Transverse colon (tissue), 4 donors: Measurements from ENCODE around the gene MOBP.

Source experiments
- EP300 ChIP-seq: sonication (generic); formaldehyde crosslinking; IDR thresholded peaks from one replicate; pipeline ENCODE4 v1.6.1; 2017; ENCODE audit warnings: antibody characterized with exemption, low read depth
- POLR2A ChIP-seq: fragments of 450-650 bp; IDR thresholded peaks from one replicate; pipeline ENCODE4 v1.6.1; 2016; ENCODE audit warnings: antibody characterized with exemption, mild to moderate bottlenecking, moderate library complexity
- POLR2AphosphoS5 ChIP-seq, 3 donors: sonication (generic); formaldehyde crosslinking; IDR thresholded peaks; one replicate each; pipeline ENCODE4 v1.6.1; 2016; ENCODE audit warnings: antibody characterized with exemption in 3 of 3
- TF ChIP-seq, protein P1 (sequence below), 5 experiments: fragments of 200-600 bp in 3 of 5; fragments of 450-650 bp in 2 of 5; sonication (generic) in 3 of 5; IDR thresholded peaks; 1 replicate in 2 of 5; 2 replicates in 3 of 5; pipeline ENCODE4 v1.5.1; 2016 to 2017; ENCODE audit warnings: antibody characterized with exemption in 5 of 5, inconsistent platforms in 3 of 5, mild to moderate bottlenecking in 2 of 5, moderate library complexity in 1 of 5

DNA sequence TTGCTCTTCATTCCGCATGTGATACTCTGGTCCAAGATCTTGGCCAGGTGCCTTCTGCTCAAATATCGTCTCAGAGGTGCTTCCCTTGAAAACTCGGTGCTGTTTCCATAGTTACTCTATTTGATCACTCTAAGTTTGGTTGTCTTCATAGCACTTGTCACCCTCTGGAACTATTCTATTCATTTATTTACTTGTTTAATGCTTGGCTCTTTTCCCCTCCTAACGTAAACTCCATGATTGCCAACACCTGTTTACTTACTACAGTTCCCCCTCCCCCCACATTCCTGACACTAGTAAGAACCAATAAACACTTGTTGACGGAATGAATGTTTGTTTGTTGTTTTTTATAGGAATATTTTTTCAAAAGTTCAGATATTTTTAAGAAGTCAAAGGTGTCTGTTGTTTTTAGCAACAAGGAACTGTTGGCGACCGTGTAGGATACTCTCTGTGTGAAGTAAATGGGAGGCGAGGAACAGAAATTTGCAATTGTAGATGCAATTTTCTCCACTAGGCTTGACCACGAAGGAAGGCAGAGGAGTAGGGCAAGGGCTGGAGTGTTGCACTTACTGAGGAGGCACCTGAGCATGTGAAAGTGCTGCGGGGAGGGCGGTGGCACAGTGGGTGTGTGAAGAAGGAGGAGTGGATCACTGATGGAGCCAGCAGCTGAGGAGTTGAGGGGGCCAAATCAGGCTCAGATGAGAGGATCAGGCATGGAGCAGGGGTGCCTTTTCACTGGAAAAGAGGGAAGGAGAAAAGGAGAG, 48.4 kb downstream of the MOBP start:
- TF ChIP-seq, protein P1, sequence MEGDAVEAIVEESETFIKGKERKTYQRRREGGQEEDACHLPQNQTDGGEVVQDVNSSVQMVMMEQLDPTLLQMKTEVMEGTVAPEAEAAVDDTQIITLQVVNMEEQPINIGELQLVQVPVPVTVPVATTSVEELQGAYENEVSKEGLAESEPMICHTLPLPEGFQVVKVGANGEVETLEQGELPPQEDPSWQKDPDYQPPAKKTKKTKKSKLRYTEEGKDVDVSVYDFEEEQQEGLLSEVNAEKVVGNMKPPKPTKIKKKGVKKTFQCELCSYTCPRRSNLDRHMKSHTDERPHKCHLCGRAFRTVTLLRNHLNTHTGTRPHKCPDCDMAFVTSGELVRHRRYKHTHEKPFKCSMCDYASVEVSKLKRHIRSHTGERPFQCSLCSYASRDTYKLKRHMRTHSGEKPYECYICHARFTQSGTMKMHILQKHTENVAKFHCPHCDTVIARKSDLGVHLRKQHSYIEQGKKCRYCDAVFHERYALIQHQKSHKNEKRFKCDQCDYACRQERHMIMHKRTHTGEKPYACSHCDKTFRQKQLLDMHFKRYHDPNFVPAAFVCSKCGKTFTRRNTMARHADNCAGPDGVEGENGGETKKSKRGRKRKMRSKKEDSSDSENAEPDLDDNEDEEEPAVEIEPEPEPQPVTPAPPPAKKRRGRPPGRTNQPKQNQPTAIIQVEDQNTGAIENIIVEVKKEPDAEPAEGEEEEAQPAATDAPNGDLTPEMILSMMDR (IDR thresholded peaks at IDR 0.05) = no peak
- no peak for TF ChIP-seq POLR2AphosphoS5 (IDR thresholded peaks at IDR 0.05)
- TF ChIP-seq POLR2A = no peak
- TF ChIP-seq EP300 = no peak
